Stimulated activated CD8-positive, alpha-beta memory T cell treated with anti-CD3 and anti-CD28 coated beads, Interleukin-15, amount 100 ng/mL, for 48 hours (primary cell): ENCODE measurements around the gene GADD45GIP1.
"Not testable (repeated sequence)": the region's sequence is repeated elsewhere in the genome, so short reads cannot be mapped to it uniquely, and the experiment has no call there.

Experiments used
- DNase-seq, 2 donors: peaks; one replicate each; pipeline ENCODE4 v3.0.0-alpha.2; 2020; ENCODE audit warnings: low read depth in 2 of 2

GADD45GIP1 gene

DNA sequence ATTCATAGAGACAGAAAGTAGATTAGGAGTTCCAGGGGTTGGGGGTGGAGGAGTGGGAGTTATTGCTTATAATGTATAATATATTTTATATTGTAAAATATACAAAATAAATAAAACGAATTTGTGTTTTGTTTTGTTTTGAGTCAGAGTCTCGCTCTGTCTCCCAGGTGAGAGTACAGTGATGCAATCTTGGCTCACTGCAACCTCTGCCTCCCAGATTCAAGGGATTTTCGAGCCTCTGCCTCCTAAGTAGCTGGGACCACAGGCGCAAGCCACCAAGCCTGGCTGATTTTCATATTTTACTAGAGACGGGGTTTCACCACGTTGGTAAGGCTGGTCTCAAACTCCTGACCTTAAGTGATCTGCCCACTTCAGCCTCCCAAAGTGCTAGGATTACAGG, 2.5 kb upstream of the GADD45GIP1 start:
- DNase-seq: no peak

GRCh38 chr19:12957389-12957952, 448 bp upstream of the GADD45GIP1 start:
- DNase-seq: not testable (repeated sequence)

DNA sequence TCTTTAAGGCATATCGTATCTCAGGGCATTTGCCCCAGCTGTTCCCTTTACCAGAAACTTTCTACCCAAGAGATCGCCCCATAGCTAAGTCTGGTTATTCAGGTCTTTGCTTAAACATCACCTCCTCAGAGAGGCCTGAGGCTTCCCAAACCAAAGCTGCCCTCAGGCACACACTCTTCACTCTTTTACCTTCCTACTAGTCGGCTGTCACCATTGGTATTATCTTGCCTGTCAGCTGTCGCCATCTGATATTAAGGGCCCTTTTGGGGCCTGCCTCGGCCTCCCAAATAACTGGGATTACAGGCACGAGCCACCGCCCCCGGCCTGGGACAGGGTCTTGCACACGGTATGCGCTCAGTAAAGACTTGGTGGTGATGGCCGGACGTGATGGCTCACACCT, 1.0 kb downstream of the GADD45GIP1 start:
- no peak for DNase-seq

- not testable (repeated sequence) for DNase-seq
Observed at GRCh38 chr19:12955575-12955974, 1.4 kb downstream of the GADD45GIP1 start.

GRCh38 chr19:12954612-12954962, 2.4 kb downstream of the GADD45GIP1 start:
- DNase-seq: no peak

DNA sequence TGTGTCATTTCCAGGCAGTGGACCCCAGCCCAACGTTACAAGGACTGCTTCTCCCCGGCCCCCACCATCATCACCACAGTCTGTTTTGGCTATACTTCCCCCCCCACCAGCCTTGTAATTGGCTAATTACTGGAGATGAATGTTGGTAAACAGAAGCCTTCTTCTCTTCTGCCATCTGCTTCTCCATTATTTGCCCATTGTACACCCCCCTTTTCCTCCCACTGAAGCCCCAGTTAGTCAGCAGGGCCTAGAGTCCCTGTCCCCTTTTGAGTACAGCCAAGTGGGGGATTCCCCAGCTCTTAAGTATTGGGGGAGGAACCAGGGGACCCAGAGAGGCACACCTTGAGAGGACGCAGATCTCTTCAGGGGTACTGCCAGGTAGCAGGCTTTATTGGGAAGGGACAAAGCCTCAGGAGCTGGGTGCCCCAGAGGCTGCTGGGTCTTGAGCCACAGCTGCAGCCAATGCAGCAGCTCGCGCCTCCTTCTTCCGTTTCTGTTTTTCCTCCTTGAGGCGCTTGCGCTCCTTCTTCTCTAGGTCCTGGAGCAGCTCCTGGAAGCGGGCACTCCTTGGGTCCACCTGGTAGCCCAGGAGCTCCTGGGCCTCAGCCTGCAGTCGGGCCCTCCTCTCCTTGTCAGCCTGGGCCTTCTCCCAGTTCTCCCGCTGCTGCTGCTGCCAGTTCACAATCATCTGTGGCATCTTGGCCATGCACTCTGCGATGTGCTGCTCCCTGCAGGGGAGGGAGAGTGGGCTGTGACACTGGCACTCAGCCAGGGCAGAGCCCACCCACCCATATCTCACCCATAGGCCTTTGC, 3.0 kb downstream of the GADD45GIP1 start:
- no peak for DNase-seq

DNA sequence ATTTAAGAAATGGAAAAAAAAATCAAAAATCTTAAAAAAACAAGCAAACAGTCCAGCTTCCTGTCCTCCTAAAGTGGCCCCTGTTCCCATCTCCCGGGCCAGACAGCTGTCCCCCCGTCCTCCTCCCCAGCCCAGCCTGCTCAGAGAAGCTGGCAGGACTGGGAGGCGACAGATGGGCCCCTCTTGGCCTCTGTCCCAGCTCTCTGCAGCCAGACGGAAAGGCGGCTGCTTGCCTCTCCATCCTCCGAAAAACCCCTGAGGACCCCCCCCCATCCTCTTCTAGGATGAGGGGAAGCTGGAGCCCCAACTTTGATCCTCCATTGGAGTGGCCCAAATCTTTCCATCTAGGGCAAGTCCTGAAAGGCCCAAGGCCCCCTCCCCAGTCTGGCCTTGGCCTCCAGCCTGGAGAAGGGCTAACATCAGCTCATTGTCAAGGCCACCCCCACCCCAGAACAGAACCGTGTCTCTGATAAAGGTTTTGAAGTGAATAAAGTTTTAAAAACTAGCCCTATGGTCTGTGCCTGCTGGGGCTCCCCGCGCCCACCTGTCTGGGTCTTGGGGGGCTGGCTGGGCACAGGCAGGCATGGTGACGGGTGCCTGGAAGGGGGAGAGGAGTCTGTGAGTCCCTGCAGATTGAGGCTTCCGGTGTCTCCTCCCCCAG, 3.8 kb downstream of the GADD45GIP1 start:
- no peak for DNase-seq

DNA sequence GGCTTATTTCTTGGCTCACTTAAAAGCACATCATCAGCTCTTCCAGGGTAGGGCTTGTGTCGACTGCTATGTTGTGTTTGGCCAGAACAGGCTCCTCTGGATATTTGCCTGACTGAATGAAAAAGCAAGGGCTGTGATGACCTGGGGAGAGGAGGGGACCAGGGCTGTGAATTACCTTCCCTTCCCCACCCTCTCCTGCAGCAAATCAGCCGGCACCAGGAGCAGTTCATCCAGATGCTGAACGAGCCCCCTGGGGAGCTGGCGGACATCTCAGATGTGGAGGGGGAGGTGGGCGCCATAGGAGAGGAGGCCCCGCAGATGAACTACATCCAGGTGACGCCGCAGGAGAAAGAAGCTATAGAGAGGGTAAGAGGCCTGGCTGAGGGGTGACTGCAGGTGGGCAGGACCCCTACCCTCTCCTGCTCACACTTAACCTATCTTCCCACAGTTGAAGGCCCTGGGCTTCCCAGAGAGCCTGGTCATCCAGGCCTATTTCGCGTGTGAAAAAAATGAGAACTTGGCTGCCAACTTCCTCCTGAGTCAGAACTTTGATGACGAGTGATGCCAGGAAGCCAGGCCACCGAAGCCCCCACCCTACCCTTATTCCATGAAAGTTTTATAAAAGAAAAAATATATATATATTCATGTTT, 4.4 kb downstream of the GADD45GIP1 start:
- DNase-seq: no peak

GRCh38 chr19:12952050-12952449, 5.0 kb downstream of the GADD45GIP1 start:
- DNase-seq: not testable (repeated sequence)

DNA sequence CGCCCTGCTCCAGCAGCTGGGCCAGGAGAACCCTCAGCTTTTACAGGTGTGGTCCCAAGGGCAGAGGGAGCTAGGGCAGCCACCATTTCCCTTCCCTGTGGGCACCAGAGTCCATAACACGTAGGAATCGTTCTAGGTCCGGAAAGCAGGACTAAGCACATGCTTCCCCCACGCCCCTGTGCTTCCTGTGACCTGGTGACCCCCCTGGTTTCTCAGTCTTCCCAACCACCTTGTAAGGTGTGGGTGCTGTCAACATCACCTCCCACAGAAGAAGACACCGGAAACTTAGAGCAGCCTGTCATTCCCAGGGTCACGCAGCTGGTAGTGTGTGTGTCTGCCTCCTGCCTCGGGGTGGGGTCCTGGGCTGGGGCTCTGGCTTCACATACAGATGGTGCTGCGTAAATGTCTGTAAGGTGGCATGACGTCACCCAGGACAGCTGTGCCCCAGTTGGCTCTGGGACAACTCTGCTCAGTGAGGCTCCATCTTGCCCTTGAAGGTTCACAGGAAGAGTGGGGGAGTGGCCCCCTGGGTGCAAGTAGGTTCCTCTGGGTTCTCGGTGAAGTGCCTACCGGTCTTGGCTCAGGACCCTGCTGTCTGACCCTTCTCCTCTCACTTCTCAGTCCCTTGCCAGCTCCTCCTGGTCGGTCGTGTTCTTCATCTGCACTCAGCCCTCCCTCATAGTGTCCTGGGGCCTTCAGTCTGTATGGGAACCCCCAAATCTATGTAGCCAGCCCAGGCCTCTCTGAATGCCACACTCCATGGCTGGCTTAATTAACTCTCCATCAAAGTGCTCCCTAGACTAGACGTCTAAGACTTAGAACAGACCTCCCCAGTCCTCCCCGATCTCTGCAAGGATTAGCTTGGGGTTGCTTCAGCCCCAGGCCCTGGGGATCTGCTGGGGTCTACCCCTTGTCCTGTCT, 7.4 kb downstream of the GADD45GIP1 start:
- DNase-seq: no peak

GRCh38 chr19:12948612-12949362, 8.2 kb downstream of the GADD45GIP1 start:
- no peak for DNase-seq

DNA sequence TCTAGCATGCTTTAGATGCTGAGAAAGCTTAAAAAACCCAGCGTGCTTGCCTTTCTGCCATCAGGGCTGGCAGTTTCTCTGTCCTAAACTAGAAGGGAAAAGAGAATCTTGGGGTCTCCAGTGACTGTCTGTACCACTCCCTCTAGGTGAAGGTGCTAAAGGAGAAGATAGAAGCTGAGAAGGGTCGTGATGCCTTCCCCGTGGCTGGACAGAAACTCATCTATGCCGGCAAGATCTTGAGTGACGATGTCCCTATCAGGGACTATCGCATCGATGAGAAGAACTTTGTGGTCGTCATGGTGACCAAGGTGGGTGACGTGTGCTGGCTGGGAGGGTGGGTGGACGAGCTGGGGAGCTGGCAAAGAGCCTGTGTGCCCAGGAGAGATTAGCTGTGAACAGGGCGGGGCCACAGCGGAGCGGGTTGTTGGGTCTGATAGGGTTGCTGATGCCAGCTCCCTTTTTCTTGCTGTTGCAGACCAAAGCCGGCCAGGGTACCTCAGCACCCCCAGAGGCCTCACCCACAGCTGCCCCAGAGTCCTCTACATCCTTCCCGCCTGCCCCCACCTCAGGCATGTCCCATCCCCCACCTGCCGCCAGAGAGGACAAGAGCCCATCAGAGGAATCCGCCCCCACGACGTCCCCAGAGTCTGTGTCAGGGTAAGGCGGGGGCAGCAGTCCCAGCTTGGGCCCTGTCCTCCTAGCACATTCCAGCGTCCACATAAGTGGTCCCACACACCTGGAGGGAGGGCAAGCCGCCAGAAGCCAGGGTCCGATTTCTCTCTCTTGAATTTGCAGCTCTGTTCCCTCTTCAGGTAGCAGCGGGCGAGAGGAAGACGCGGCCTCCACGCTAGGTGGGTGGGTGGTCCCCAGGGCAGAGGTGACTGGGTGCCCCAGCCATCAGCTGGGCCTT, 9.1 kb downstream of the GADD45GIP1 start:
- no peak for DNase-seq

DNA sequence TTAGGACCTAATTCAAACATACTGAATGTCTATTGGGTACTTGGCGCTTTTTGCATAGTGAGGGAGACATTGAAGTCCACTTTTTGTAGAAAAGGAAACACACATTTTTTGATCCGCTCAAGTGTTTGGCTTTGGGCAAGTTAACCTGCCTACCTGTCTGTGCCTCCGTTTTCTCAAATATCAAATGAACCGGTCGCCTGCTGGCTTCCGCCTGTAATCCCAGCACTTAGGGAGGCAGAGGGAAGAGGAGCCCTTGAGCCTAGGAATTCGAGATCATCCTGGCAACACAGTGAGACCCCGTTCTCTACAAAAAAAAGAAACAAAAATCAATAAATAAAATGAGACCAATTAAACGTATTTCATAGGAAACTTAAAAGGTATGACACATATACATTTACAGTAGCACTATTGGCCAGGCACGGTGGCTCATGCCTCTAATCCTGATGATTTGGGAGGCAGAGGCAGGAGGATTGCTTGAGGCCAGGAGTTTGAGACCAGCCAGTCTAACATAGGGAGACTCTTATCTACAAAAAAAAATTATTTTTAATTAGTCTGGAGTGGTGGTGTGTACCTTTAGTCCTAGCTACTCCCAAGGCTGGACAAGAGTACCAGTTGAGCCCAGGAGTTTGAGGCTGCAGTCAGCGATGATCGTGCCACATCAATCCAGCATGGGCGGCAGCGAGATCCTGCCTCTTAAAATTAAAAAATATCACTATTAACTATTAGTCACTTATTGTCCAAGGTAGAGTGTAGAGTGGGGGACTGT, 10.1 kb downstream of the GADD45GIP1 start:
- no peak for DNase-seq

DNA sequence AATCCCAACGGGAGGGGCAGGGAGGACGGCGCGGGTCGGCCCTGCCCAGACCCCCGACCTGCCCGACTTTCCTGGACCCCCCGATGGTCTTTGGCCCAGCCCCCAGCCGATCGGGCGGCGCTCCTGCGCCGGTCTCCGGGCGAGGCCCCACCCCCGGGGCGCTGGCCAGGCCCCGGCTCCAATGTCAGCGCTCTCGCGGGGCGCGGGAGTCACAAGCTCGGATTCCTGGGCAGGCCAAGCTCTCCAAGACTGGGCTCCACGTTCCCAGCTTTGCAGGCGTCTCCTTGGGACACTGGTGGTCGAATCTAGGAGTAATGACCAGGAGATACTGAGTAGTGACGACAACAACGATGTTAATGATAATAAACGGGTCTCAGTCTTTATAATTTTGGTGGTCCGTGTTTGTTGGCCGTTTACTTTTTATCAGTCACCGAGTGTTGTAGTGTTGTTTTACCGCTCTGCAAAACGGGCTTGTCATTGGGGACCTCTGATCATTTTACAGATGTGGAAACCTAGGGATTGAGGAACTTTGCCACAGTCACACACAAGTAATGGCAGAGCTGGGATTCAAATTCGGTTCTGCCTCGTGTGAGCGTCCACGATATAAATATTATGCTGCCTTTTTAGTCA, 10.8 kb downstream of the GADD45GIP1 start:
- DNase-seq: peak in 1 of 2 donors; percentile 26

DNA sequence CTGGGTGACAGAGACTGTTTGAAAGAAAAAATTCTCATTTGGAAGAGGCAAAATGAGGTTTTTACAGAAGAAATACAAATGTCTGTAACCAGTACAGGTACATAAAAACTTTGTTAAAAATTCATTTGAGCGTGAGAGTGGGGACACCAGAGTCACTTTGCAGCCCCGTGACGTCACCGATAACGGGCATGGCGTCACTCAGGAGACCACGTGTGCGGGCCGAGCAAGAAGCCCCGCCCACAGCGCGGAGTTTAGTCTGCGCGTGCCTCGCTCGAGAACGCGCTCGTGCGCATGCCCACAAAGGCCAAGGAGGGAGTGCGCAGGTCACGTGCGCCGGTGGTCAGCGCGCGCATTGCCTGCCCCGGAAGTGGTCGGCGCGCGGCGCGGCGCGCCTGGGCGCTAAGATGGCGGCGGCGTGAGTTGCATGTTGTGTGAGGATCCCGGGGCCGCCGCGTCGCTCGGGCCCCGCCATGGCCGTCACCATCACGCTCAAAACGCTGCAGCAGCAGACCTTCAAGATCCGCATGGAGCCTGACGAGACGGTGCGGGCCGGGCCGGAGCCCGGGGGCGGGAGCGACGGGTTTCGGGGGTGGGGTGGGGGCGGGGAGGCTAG, 11.4 kb downstream of the GADD45GIP1 start, which contains the start of gene RAD23A:
RAD23A (plus strand) TSS at position 384 of the 613 bp plus-strand sequence; CDS start at position 471, 87 bp downstream.
- DNase-seq: peak; percentile 98

- DNase-seq: no peak
Observed at GRCh38 chr19:12944104-12944674, 12.8 kb downstream of the GADD45GIP1 start.

DNA sequence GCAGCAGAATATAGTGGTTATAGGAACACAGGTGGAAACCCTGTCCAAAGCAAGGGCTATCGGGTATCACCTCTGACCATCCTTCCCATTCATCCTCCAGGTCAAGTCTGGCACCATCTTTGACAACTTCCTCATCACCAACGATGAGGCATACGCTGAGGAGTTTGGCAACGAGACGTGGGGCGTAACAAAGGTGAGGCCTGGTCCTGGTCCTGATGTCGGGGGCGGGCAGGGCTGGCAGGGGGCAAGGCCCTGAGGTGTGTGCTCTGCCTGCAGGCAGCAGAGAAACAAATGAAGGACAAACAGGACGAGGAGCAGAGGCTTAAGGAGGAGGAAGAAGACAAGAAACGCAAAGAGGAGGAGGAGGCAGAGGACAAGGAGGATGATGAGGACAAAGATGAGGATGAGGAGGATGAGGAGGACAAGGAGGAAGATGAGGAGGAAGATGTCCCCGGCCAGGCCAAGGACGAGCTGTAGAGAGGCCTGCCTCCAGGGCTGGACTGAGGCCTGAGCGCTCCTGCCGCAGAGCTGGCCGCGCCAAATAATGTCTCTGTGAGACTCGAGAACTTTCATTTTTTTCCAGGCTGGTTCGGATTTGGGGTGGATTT, 13.5 kb downstream of the GADD45GIP1 start:
- DNase-seq: no peak
